HepG2 (cell line): Measurements from ENCODE around the gene CYB5A. TPM values are rescaled to one million over a fixed set of nuclear protein-coding genes. Genes with fewer than 3 reads are reported as not detected.
A peak's percentile ranks its signal among the peaks of the same experiment; 100 is the strongest.

Source experiments
- ARNT2 ChIP-seq: sonication (generic); formaldehyde crosslinking; IDR thresholded peaks from 2 replicates; pipeline ENCODE4 v1.8.0; 2022; ENCODE audit warnings: mild to moderate bottlenecking, low read depth, missing genetic modification reagents, moderate library complexity
- ATM ChIP-seq: fragments of 450-650 bp; IDR thresholded peaks from 2 replicates; pipeline ENCODE4 v1.7.1; 2017; ENCODE audit warnings: mild to moderate bottlenecking, borderline replicate concordance
- DMAP1 ChIP-seq: IDR thresholded peaks from 2 replicates; pipeline ENCODE4 v1.6.1; 2016
- KLF13 ChIP-seq: sonication (generic); formaldehyde crosslinking; IDR thresholded peaks from 2 replicates; pipeline ENCODE4 v1.4.0; 2020; ENCODE audit warnings: mild to moderate bottlenecking, missing genetic modification reagents
- KMT2B ChIP-seq: IDR thresholded peaks from 2 replicates; pipeline ENCODE4 v1.6.1; 2016; ENCODE audit warnings: missing genetic modification reagents, missing compliant biosample characterization
- MIXL1 ChIP-seq: IDR thresholded peaks from 2 replicates; pipeline ENCODE4 v1.6.1; 2016
- RFX1 ChIP-seq: fragments of 450-650 bp; IDR thresholded peaks from 2 replicates; pipeline ENCODE4 v1.6.1; 2017
- SIN3A ChIP-seq: IDR thresholded peaks from 2 replicates; pipeline ENCODE4 v1.6.1; 2011; ENCODE audit warnings: low read depth, mild to moderate bottlenecking, control low read depth, low read length, borderline replicate concordance
- STAT5B ChIP-seq: sonication (generic); formaldehyde crosslinking; IDR thresholded peaks from 2 replicates; pipeline ENCODE4 v1.4.0; 2020; ENCODE audit warnings: missing genetic modification reagents
- TBP ChIP-seq: sonication (generic); formaldehyde crosslinking; IDR thresholded peaks from 2 replicates; pipeline ENCODE4 v1.5.0; 2020; ENCODE audit warnings: missing genetic modification reagents
- ZKSCAN5 ChIP-seq: sonication (generic); formaldehyde crosslinking; IDR thresholded peaks from 2 replicates; pipeline ENCODE4 v1.5.1; 2020; ENCODE audit warnings: mild to moderate bottlenecking, missing genetic modification reagents
- ZNF607 ChIP-seq: sonication (generic); formaldehyde crosslinking; IDR thresholded peaks from 2 replicates; pipeline ENCODE4 v1.5.1; 2020; ENCODE audit warnings: missing genetic modification reagents, mild to moderate bottlenecking, borderline replicate concordance
- polyA plus RNA-seq, 8 experiments: library from polyadenylated mRNA; depleted of rRNA in 3 of 8; stranded (reverse) in 7 of 8; unstranded in 1 of 8; fragments of >200 nt; fragmentation: Illumina TruSeq in 4 of 8; extraction: Trizol in 4 of 8; gene quantifications; 2 replicates each; pipeline versions ENCODE4 v1.2.1 to v1.2.3, GENCODE V29; 2011 to 2016; ENCODE audit warnings: low read depth in 4 of 8, missing spikeins in 1 of 8, mixed read lengths in 1 of 8; ENCODE audit not compliant: insufficient read depth in 1 of 8
- total RNA-seq, 5 experiments: library from RNA; depleted of rRNA; stranded (reverse); fragments of >200 nt; fragmentation: Illumina TruSeq; extraction: Trizol; gene quantifications; 2 replicates each; pipeline ENCODE4 v1.2.3, GENCODE V29; 2016; ENCODE audit warnings: low read depth in 1 of 5
- TF ChIP-seq, protein P1 (sequence below): sonication (generic); formaldehyde crosslinking; IDR thresholded peaks from 2 replicates; pipeline ENCODE4 v1.4.0; 2020; ENCODE audit warnings: missing genetic modification reagents
- TF ChIP-seq, protein P2 (sequence below): sonication (generic); formaldehyde crosslinking; IDR thresholded peaks from 2 replicates; pipeline ENCODE4 v1.4.0; 2020; ENCODE audit warnings: missing genetic modification reagents
- TF ChIP-seq, protein P3 (sequence below): sonication (generic); formaldehyde crosslinking; IDR thresholded peaks from 2 replicates; pipeline ENCODE4 v1.9.0; 2021; ENCODE audit warnings: missing genetic modification reagents, borderline replicate concordance
- TF ChIP-seq, protein P4 (sequence below): sonication (generic); formaldehyde crosslinking; IDR thresholded peaks from 2 replicates; pipeline ENCODE4 v1.4.0; 2020; ENCODE audit warnings: mild to moderate bottlenecking, low read depth, missing genetic modification reagents
- TF ChIP-seq, protein P5 (sequence below): sonication (generic); formaldehyde crosslinking; IDR thresholded peaks from 2 replicates; pipeline ENCODE4 v1.4.0; 2020; ENCODE audit warnings: missing genetic modification reagents
- TF ChIP-seq, protein P6 (sequence below): sonication (generic); formaldehyde crosslinking; IDR thresholded peaks from 2 replicates; pipeline ENCODE4 v1.4.0; 2020; ENCODE audit warnings: mild to moderate bottlenecking, missing genetic modification reagents
- TF ChIP-seq, protein P7 (sequence below): IDR thresholded peaks from 2 replicates; pipeline ENCODE4 v1.6.1; 2016; ENCODE audit warnings: mild to moderate bottlenecking, missing biosample characterization, missing genetic modification reagents
- TF ChIP-seq, protein P8 (sequence below): sonication (generic); formaldehyde crosslinking; IDR thresholded peaks from 2 replicates; pipeline ENCODE4 v1.5.0; 2020; ENCODE audit warnings: mild to moderate bottlenecking, low read depth, missing genetic modification reagents, borderline replicate concordance

Gene CYB5A
- total and polyA plus RNA-seq, 2 of the 13 experiments (the other 11 are each of a cell fraction or from before 2014, with no cell fraction given), result 215 to 356 TPM

DNA sequence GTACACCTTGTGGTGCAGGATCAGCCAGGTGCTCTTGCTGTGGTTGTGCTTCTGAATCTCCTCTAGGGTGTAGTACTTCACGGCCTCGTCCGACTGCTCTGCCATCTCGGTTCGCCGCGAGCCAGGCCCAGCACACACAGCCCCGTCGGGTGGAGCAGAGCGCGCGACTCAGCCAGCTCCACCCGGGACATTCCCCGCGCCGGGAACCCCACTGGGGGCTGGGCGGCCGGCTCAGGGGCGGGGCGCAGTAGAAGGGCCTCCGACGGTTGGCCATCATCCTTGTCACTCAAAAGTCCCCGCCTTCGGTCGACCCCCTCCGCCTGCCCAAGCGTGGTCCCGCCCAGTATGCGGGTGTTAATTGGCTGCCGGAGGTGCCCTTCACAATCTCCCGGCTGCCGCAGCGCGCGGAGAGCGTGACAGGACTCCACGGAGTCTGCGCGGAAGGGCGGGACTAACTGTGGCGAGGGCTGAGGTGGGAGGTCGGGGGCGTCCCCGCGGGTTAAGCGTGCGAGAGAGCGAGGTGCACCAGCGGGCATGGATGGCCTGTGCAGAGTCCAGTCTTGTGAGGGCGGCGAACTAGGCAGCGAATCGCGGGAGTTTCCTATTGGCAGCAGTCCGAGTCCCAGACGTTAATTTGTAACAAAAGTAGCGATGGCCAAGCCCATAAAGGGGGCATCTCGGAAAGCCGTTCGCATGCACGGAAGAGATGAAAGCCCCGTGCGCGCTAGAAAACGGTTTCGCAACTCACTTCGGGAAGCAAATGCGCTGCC is at the start of gene CYB5A (continued):
- TF ChIP-seq, protein P1, sequence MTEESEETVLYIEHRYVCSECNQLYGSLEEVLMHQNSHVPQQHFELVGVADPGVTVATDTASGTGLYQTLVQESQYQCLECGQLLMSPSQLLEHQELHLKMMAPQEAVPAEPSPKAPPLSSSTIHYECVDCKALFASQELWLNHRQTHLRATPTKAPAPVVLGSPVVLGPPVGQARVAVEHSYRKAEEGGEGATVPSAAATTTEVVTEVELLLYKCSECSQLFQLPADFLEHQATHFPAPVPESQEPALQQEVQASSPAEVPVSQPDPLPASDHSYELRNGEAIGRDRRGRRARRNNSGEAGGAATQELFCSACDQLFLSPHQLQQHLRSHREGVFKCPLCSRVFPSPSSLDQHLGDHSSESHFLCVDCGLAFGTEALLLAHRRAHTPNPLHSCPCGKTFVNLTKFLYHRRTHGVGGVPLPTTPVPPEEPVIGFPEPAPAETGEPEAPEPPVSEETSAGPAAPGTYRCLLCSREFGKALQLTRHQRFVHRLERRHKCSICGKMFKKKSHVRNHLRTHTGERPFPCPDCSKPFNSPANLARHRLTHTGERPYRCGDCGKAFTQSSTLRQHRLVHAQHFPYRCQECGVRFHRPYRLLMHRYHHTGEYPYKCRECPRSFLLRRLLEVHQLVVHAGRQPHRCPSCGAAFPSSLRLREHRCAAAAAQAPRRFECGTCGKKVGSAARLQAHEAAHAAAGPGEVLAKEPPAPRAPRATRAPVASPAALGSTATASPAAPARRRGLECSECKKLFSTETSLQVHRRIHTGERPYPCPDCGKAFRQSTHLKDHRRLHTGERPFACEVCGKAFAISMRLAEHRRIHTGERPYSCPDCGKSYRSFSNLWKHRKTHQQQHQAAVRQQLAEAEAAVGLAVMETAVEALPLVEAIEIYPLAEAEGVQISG, result peak; percentile 76
- TF ChIP-seq, protein P2, sequence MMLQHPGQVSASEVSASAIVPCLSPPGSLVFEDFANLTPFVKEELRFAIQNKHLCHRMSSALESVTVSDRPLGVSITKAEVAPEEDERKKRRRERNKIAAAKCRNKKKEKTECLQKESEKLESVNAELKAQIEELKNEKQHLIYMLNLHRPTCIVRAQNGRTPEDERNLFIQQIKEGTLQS, result no peak; the same call in 1 of the 2 replicates
- TF ChIP-seq STAT5B (CRISPR knock-in tag) (no peak), ZNF607 (CRISPR knock-in tag) (peak; percentile 45; the same call in 1 of the 2 replicates), RFX1 (no peak), KLF13 (CRISPR knock-in tag) (no peak), ATM (no peak), DMAP1 (CRISPR knock-in tag) (peak; percentile 36; the same call in 1 of the 2 replicates), SIN3A (peak; percentile 52; the same call in 1 of the 2 replicates), MIXL1 (CRISPR knock-in tag) (peak; percentile 90), ZKSCAN5 (no peak; the same call in 1 of the 2 replicates), KMT2B (peak; percentile 53), ARNT2 (CRISPR knock-in tag) (peak; percentile 23; the same call in 1 of the 2 replicates), TBP (CRISPR knock-in tag) (no peak)
- TF ChIP-seq, protein P3, sequence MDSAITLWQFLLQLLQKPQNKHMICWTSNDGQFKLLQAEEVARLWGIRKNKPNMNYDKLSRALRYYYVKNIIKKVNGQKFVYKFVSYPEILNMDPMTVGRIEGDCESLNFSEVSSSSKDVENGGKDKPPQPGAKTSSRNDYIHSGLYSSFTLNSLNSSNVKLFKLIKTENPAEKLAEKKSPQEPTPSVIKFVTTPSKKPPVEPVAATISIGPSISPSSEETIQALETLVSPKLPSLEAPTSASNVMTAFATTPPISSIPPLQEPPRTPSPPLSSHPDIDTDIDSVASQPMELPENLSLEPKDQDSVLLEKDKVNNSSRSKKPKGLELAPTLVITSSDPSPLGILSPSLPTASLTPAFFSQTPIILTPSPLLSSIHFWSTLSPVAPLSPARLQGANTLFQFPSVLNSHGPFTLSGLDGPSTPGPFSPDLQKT, result no peak
- TF ChIP-seq, protein P4, sequence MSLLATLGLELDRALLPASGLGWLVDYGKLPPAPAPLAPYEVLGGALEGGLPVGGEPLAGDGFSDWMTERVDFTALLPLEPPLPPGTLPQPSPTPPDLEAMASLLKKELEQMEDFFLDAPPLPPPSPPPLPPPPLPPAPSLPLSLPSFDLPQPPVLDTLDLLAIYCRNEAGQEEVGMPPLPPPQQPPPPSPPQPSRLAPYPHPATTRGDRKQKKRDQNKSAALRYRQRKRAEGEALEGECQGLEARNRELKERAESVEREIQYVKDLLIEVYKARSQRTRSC, result no peak
- TF ChIP-seq, protein P5, sequence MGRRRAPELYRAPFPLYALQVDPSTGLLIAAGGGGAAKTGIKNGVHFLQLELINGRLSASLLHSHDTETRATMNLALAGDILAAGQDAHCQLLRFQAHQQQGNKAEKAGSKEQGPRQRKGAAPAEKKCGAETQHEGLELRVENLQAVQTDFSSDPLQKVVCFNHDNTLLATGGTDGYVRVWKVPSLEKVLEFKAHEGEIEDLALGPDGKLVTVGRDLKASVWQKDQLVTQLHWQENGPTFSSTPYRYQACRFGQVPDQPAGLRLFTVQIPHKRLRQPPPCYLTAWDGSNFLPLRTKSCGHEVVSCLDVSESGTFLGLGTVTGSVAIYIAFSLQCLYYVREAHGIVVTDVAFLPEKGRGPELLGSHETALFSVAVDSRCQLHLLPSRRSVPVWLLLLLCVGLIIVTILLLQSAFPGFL (CRISPR knock-in tag), result no peak
- TF ChIP-seq, protein P6, sequence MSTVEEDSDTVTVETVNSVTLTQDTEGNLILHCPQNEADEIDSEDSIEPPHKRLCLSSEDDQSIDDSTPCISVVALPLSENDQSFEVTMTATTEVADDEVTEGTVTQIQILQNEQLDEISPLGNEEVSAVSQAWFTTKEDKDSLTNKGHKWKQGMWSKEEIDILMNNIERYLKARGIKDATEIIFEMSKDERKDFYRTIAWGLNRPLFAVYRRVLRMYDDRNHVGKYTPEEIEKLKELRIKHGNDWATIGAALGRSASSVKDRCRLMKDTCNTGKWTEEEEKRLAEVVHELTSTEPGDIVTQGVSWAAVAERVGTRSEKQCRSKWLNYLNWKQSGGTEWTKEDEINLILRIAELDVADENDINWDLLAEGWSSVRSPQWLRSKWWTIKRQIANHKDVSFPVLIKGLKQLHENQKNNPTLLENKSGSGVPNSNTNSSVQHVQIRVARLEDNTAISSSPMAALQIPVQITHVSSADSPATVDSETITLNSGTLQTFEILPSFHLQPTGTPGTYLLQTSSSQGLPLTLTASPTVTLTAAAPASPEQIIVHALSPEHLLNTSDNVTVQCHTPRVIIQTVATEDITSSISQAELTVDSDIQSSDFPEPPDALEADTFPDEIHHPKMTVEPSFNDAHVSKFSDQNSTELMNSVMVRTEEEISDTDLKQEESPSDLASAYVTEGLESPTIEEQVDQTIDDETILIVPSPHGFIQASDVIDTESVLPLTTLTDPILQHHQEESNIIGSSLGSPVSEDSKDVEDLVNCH, result 0 out of 2 replicates have a peak, but pooled peaks have one; percentile 54
- TF ChIP-seq, protein P7, sequence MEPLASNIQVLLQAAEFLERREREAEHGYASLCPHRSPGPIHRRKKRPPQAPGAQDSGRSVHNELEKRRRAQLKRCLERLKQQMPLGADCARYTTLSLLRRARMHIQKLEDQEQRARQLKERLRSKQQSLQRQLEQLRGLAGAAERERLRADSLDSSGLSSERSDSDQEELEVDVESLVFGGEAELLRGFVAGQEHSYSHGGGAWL (CRISPR knock-in tag), result 0 out of 2 replicates have a peak, but pooled peaks have one; percentile 35
- TF ChIP-seq, protein P8, sequence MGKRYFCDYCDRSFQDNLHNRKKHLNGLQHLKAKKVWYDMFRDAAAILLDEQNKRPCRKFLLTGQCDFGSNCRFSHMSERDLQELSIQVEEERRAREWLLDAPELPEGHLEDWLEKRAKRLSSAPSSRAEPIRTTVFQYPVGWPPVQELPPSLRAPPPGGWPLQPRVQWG (CRISPR knock-in tag), result 0 out of 2 replicates have a peak, but pooled peaks have one; percentile 8
